Lung (tissue), 16 donors: ENCODE measurements around the gene IZUMO1. TPM values are rescaled to one million over a fixed set of nuclear protein-coding genes. Genes with fewer than 3 reads are reported as not detected.
A peak's percentile ranks its signal among the peaks of the same experiment; 100 is the strongest.

Source experiments
- ATAC-seq: fragments of 200-7000 bp; cut with Tn5 transposase; one replicate; pipeline ENCODE4 v1.9.1; 2020; ENCODE audit warnings: moderate number of reproducible peaks; ENCODE audit not compliant: insufficient read depth, low FRiP score
- DNase-seq, 3 donors: peaks; one replicate each; pipeline ENCODE4 v3.0.0-alpha.2; 2013 to 2017
- H3K27ac ChIP-seq, 2 donors: one replicate each; pipeline ENCODE4 v1.5.1; 2013; ENCODE audit warnings: mild to moderate bottlenecking in 2 of 2, moderate library complexity in 2 of 2, control low read depth in 1 of 2, inconsistent platforms in 1 of 2, low read depth in 1 of 2, low read length in 1 of 2
- H3K27me3 ChIP-seq, 3 donors: one replicate each; pipeline ENCODE4 v1.5.1; 2013; ENCODE audit warnings: low read length in 2 of 3; ENCODE audit not compliant: control insufficient read depth in 3 of 3, insufficient read depth in 3 of 3
- H3K36me3 ChIP-seq, 4 donors: one replicate each; pipeline ENCODE4 v1.5.1; 2013; ENCODE audit warnings: low read length in 4 of 4, mild to moderate bottlenecking in 1 of 4, moderate library complexity in 1 of 4; ENCODE audit not compliant: control insufficient read depth in 4 of 4, insufficient read depth in 4 of 4
- H3K4me1 ChIP-seq, 5 donors: one replicate each; pipeline ENCODE4 v1.5.1; 2013; ENCODE audit warnings: low read length in 5 of 5, mild to moderate bottlenecking in 2 of 5, moderate library complexity in 1 of 5; ENCODE audit not compliant: control insufficient read depth in 5 of 5, insufficient read depth in 5 of 5
- H3K4me3 ChIP-seq: one replicate; pipeline ENCODE4 v1.5.1; 2013; ENCODE audit warnings: mild to moderate bottlenecking, control low read depth, moderate library complexity
- H3K9ac ChIP-seq, 2 donors: one replicate each; pipeline ENCODE4 v1.5.1; 2013; ENCODE audit warnings: low read length in 2 of 2, control low read depth in 1 of 2; ENCODE audit not compliant: insufficient read depth in 1 of 2
- H3K9me3 ChIP-seq, 4 donors: one replicate each; pipeline ENCODE4 v1.5.1; 2013; ENCODE audit warnings: low read length in 3 of 4, mild to moderate bottlenecking in 1 of 4, moderate library complexity in 1 of 4; ENCODE audit not compliant: control insufficient read depth in 4 of 4, insufficient read depth in 3 of 4
- CTCF ChIP-seq: IDR thresholded peaks from 2 replicates; pipeline ENCODE4 v1.5.1; 2012; ENCODE audit warnings: mild to moderate bottlenecking; ENCODE audit errors: control extremely low read depth, extremely low read depth
- WGBS, 2 donors: extraction: QIAGEN DNeasy Blood & Tissue Kit; methylation state at CpG; one replicate each; pipeline ENCODE4 v1.1.7; 2013; 5-methylcytosine and 5-hydroxymethylcytosine counted together
- long read RNA-seq, 5 donors: transcript quantifications; one replicate each; lab custom pipeline, GENCODE V29; 2026
- polyA plus RNA-seq, 2 donors: library from polyadenylated mRNA; stranded (reverse); fragments of 200-250 nt; gene quantifications; one replicate each; pipeline ENCODE4 v1.2.1, GENCODE V29; 2013
- total RNA-seq, 2 donors: library from RNA; depleted of rRNA in 1 of 2; stranded (reverse); fragments of >200 nt in 1 of 2; gene quantifications; one replicate each; pipeline ENCODE4 v1.2.1, GENCODE V29; 2014 to 2021
- donor health status: control.
- donor health status: control.
- donor health status: Bipolar disorder and iron deficiency.
- donor health status: healthy.
- donor health status: DM: yes; HTN: yes; CAD: no.

The IZUMO1 gene
- total RNA-seq = 1 to 10 TPM; 1.2 to 3.1 TPM
- polyA plus RNA-seq = 1 to 10 TPM in 1 of 2 donors, under 1 TPM in 1; 0.97 to 2.4 TPM
- long read RNA-seq, donor 1 = 0 reads
- long read RNA-seq, donor 2 = 0 reads
- long read RNA-seq, donor 3 = 0 reads
- long read RNA-seq, donor 4 = 0 reads
- long read RNA-seq, donor 5 = 0 reads

GRCh38 chr19:48746738-48747575 lies at the start of gene IZUMO1:
Gene IZUMO1 (minus strand): TSS chr19:48746909. CDS start chr19:48745859, 1,050 bp downstream.
- ATAC-seq (peak; percentile 81), DNase-seq (peak; percentile 81 to 88 (median 87))
- Histone ChIP-seq H3K9ac (no peak within 1 kb of the TSS), H3K4me1 (peaks cover 0 to 10% (median 0%) of the 10 kb centered on the region in 5 donors), H3K36me3 (peaks cover 0 to 10% (median 0%) of the 10 kb centered on the region in 4 donors), H3K27ac (peak within 1 kb of the TSS; percentile 65 to 67), H3K27me3 (peaks cover 0 to 17% (median 6%) of the 10 kb centered on the region in 3 donors), H3K9me3 (peaks cover 0 to 2% (median 0%) of the 10 kb centered on the region in 4 donors), H3K4me3 (no peak within 1 kb of the TSS)
- TF ChIP-seq CTCF = no peak
- 19 to 28% methylated on average over 31 of the region's 31 CpGs for WGBS, 2 donors

- H3K4me1 ChIP-seq = peaks cover 0 to 12% (median 3%) of the 10 kb centered on the region in 5 donors
- ATAC-seq (no peak), DNase-seq (no peak)
- H3K9me3 ChIP-seq = no peaks in the 10 kb centered on the region
- peaks cover 0 to 3% (median 0%) of the 10 kb centered on the region in 4 donors for H3K36me3 ChIP-seq
- no peak overlapping the region for H3K4me3 ChIP-seq
- 71 to 81% methylated on average over 2 of the region's 2 CpGs for WGBS, 2 donors
- peak overlapping the region; percentile 25 to 47 for H3K9ac ChIP-seq
- peak overlapping the region; percentile 35 to 36 for H3K27ac ChIP-seq
- TF ChIP-seq CTCF = no peak
- H3K27me3 ChIP-seq = no peaks in the 10 kb centered on the region
These were observed 49.0 kb upstream of the IZUMO1 start for GRCh38 chr19:48795685-48796070.

DNA sequence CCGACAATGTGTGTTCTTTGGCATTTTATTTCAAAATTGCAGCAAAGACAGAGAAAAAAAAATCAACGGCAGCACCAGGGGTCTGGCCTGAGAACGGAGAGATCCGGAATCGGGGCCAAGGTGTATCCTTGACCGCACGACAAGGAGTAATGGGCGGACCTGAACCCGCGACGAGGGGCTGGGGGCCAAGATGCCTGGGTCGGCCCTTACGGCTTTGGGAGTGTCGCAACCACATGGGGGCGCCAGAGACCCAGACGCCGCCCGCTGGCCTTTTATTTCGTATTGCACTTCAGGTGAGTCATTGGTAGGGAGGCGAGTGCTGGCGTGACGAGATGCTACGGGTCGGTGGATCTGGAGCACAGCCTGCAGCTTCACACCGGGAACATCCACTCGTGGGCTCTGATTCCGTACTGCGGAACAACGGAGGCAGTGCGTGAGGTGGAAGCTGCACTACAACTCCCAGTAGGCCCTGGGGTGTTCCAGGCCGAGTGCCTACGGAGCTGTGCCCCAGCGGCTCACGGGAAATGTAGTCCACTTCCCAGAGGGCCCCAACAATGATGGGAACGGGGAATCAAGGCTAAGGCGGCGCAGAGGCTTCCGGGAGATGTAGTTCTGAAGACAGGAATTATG lies 48.5 kb upstream of the IZUMO1 start:
- peak overlapping the region; percentile 35 for H3K4me3 ChIP-seq
- DNase-seq (peak; percentile 95 to 97 (median 97)), ATAC-seq (peak; percentile 97)
- 2 to 3% methylated on average over 38 of the region's 38 CpGs for WGBS, 2 donors
- H3K27me3 ChIP-seq = no peaks in the 10 kb centered on the region
- peaks cover 0 to 12% (median 3%) of the 10 kb centered on the region in 5 donors for H3K4me1 ChIP-seq
- H3K9me3 ChIP-seq = no peaks in the 10 kb centered on the region
- peaks cover 0 to 2% (median 0%) of the 10 kb centered on the region in 4 donors for H3K36me3 ChIP-seq
- peak overlapping the region; percentile 55 to 95 for H3K9ac ChIP-seq
- peak overlapping the region; percentile 51 to 62 for H3K27ac ChIP-seq
- TF ChIP-seq CTCF = peak; percentile 81
